ENCODE results near the gene THAP6.

The THAP6 gene

GRCh38 chr4:75567725-75568124 is 53.5 kb downstream of the THAP6 start:
- no peak for DNase-seq (ENCODE audit: low read depth in 2 of 2, low spot score in 1 of 2)
